ENCODE results near the gene TP53TG5. TPM values are rescaled to one million over a fixed set of nuclear protein-coding genes. Genes with fewer than 3 reads are reported as not detected.

Gene TP53TG5
- total RNA-seq, 4 donors from 2014 or later: 0.17 to 2.1 (median 1.1) TPM; not detected in 1

DNA sequence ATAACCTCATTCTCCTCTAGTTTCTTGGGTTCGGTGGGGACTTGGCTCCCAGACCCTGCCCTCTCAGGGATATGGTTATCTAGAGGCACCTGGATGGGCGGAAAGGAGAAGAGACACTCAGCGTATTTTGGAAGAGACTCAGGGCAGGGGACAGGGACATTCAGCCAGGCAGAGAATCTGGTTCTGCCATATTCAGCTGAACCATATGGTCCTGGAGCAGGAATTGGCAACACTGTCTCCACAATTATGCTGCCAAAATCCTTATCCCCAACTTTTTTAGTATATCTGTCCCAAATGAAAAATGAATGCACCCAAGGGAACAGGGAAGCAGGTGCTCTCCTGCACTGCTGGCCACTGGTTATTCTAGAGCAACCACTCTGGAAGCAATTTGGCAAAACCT, 47.6 kb downstream of the TP53TG5 start:
- Histone ChIP-seq H3K4me3 (no peak overlapping the region), H3K36me3 (peaks cover 58 to 97% (median 90%) of the 10 kb centered on the region in 4 donors), H3K27me3 (no peaks in the 10 kb centered on the region), H3K9me3 (no peaks in the 10 kb centered on the region), H3K27ac (replicated peaks in 1 of 4) (no peak overlapping the region), H3K4me1 (peaks cover 0 to 16% (median 2%) of the 10 kb centered on the region in 4 donors)
- intact Hi-C loops (cut with DNase I): no loop called here
- DNase-seq (ENCODE audit: extremely low spot score): no peak
- WGBS: 92% methylated on average over 3 of the region's 3 CpGs
- TF ChIP-seq, protein P1, sequence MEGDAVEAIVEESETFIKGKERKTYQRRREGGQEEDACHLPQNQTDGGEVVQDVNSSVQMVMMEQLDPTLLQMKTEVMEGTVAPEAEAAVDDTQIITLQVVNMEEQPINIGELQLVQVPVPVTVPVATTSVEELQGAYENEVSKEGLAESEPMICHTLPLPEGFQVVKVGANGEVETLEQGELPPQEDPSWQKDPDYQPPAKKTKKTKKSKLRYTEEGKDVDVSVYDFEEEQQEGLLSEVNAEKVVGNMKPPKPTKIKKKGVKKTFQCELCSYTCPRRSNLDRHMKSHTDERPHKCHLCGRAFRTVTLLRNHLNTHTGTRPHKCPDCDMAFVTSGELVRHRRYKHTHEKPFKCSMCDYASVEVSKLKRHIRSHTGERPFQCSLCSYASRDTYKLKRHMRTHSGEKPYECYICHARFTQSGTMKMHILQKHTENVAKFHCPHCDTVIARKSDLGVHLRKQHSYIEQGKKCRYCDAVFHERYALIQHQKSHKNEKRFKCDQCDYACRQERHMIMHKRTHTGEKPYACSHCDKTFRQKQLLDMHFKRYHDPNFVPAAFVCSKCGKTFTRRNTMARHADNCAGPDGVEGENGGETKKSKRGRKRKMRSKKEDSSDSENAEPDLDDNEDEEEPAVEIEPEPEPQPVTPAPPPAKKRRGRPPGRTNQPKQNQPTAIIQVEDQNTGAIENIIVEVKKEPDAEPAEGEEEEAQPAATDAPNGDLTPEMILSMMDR (IDR thresholded peaks at IDR 0.05): no peak
- TF ChIP-seq EP300 (IDR thresholded peaks at IDR 0.05) (no peak), POLR2AphosphoS5 (IDR thresholded peaks at IDR 0.05) (no peak), POLR2A (IDR thresholded peaks at IDR 0.05; ENCODE audit: low read depth) (no peak)

DNA sequence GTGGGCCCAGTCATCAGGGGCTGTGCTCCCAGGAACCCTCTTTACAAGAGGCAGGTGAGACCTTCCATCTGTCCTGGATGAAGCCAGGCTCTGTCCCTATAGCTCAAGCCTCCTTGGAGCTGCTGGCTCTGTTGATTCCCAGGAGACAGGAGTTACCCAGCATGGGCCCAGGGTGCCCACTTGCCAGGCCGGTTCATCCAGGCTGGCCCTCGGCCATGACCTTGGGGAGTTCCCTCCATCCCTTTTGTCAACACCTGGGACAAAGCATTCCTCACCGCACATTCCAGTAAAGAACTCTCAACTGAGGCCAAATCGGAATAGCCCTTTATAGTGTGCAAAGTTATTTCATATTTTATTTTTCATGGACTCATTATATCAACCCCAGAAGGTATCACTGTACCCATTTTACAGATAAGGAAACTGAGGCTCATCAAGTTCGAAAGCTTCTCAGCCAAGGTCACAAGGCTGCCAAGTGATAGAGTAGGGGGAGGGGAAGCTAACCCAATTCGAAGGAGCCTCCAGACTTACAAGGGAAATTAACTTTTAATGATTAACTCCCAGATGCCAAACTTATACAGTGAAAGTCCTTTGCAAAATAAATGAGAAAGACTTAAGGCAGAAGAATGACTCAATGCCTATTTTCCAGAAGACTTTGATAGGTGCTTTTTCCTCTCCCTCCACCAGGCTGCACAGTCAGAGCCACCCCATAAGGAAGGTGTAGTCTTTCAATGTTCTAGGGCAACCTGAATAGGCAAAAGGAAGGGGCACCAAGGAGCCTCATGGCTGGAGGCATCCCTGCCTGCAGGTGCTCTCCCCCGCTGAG, 48.4 kb downstream of the TP53TG5 start:
- Histone ChIP-seq H3K27me3 (no peaks in the 10 kb centered on the region), H3K9me3 (no peaks in the 10 kb centered on the region), H3K27ac (replicated peaks in 1 of 4) (peak overlapping the region in 3 of 4 donors; percentile 4 to 51 (median 15)), H3K4me1 (peaks cover 0 to 16% (median 0%) of the 10 kb centered on the region in 4 donors), H3K4me3 (no peak overlapping the region), H3K36me3 (peaks cover 58 to 97% (median 90%) of the 10 kb centered on the region in 4 donors)
- no peak for DNase-seq (ENCODE audit: extremely low spot score)
- intact Hi-C loops (cut with DNase I): no loop called here
- WGBS: 72% methylated on average over 7 of the region's 7 CpGs
- TF ChIP-seq, protein P1 (IDR thresholded peaks at IDR 0.05): no peak
- TF ChIP-seq POLR2A (IDR thresholded peaks at IDR 0.05; ENCODE audit: low read depth): no peak
- TF ChIP-seq EP300 (IDR thresholded peaks at IDR 0.05): no peak
- TF ChIP-seq POLR2AphosphoS5 (IDR thresholded peaks at IDR 0.05): no peak

DNA sequence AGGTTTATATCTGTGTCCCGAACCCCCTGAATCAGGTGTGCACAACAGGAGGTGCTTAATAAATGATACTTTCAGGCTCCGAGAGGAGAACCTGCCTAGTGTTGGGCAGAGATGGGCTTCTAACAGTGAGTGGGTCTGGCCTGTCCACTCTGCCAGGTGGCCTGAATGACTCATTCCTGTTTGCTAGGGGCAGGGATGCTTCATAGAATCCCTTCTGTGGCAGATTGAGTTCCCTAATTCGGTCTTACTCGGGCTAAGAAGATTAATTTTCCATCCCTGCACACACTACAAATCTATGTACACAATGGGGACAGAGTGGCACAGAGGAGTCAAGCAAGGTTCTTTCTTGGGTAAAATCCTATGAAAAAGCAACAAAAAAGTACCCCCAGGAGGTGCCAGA, 49.7 kb downstream of the TP53TG5 start:
- Histone ChIP-seq H3K4me1 (peaks cover 0 to 16% (median 0%) of the 10 kb centered on the region in 4 donors), H3K9me3 (no peaks in the 10 kb centered on the region), H3K27me3 (no peaks in the 10 kb centered on the region), H3K36me3 (peaks cover 58 to 87% (median 85%) of the 10 kb centered on the region in 4 donors), H3K4me3 (no peak overlapping the region), H3K27ac (replicated peaks in 1 of 4) (peak overlapping the region in 3 of 4 donors; percentile 4 to 51 (median 23))
- intact Hi-C loops (cut with DNase I): no loop called here
- 93% methylated on average over 4 of the region's 4 CpGs for WGBS
- no peak for DNase-seq (ENCODE audit: extremely low spot score)
- TF ChIP-seq, protein P1 (IDR thresholded peaks at IDR 0.05): no peak
- no peak for TF ChIP-seq EP300 (IDR thresholded peaks at IDR 0.05)
- TF ChIP-seq POLR2AphosphoS5 (IDR thresholded peaks at IDR 0.05): no peak
- no peak for TF ChIP-seq POLR2A (IDR thresholded peaks at IDR 0.05; ENCODE audit: low read depth)

DNA sequence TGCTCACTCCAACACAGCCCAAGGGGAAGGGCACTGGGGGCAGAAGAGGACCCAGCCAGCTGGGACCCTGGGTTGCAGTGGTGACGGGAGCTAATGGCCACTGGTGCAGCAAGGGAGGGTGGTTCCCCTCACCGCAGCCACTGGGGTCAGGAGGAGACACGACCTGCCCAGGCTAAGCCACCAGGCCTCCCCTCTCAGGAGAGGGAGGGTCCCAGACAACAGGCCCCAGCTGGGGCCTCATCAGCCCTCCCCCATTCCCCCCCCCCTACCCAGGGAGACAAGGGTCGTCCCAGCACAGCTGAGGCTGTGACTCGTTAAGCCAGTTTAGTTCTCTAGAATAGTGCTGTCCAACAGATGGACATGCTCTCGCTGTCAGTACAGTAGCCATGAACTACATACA, 52.8 kb downstream of the TP53TG5 start:
- no peak overlapping the region for H3K4me3 ChIP-seq
- peaks cover 30 to 57% (median 55%) of the 10 kb centered on the region in 4 donors for H3K36me3 ChIP-seq
- peak overlapping the region in 2 of 4 donors; percentile 26 to 33 for H3K27ac ChIP-seq (replicated peaks in 1 of 4)
- no peaks in the 10 kb centered on the region for H3K9me3 ChIP-seq
- WGBS: 58% methylated on average over 4 of the region's 6 CpGs
- no peak for TF ChIP-seq POLR2AphosphoS5 (IDR thresholded peaks at IDR 0.05)
- TF ChIP-seq, protein P1 (IDR thresholded peaks at IDR 0.05): no peak
- no peak for TF ChIP-seq POLR2A (IDR thresholded peaks at IDR 0.05; ENCODE audit: low read depth)
- no peak for TF ChIP-seq EP300 (IDR thresholded peaks at IDR 0.05)
- no peak for DNase-seq (ENCODE audit: extremely low spot score)
- H3K4me1 ChIP-seq: peaks cover 0 to 12% (median 0%) of the 10 kb centered on the region in 4 donors
- H3K27me3 ChIP-seq: no peaks in the 10 kb centered on the region
- intact Hi-C loops (cut with DNase I): no loop called here
